K562 (cell line): ENCODE results near the gene RNF151. TPM values are rescaled to one million over a fixed set of nuclear protein-coding genes. Genes with fewer than 3 reads are reported as not detected.
A peak's percentile ranks its signal among the peaks of the same experiment; 100 is the strongest.

Experiments used
- CC2D1A ChIP-seq: fragments of 450-650 bp; IDR thresholded peaks from 2 replicates; pipeline ENCODE4 v1.6.1; 2017; ENCODE audit warnings: mild to moderate bottlenecking
- FIP1L1 ChIP-seq: fragments of 200-400 bp; formaldehyde crosslinking; IDR thresholded peaks from 2 replicates; pipeline ENCODE4 v1.6.1; 2018; ENCODE audit warnings: mild to moderate bottlenecking, low read depth, low read length; ENCODE audit not compliant: poor library complexity, severe bottlenecking
- MLX ChIP-seq, 2 experiments: fragments of 450-650 bp in 1 of 2; sonication (generic) in 1 of 2; formaldehyde crosslinking; conservative IDR thresholded peaks; 2 replicates each; pipeline versions ENCODE4 v1.4.0 to v1.8.1; 2020 to 2022; ENCODE audit warnings: mild to moderate bottlenecking in 1 of 2, missing genetic modification reagents in 1 of 2
- NR0B1 ChIP-seq: fragments of 450-650 bp; IDR thresholded peaks from one replicate; pipeline ENCODE4 v1.6.1; 2018; ENCODE audit warnings: mild to moderate bottlenecking, moderate library complexity; ENCODE audit not compliant: partially characterized antibody
- POLR3A ChIP-seq: IDR thresholded peaks from 2 replicates; pipeline ENCODE4 v1.6.1; 2011; ENCODE audit warnings: borderline replicate concordance, mild to moderate bottlenecking, moderate library complexity; ENCODE audit not compliant: insufficient read length, insufficient read depth; ENCODE audit errors: extremely low read depth
- RBM34 ChIP-seq: fragments of 200-400 bp; formaldehyde crosslinking; IDR thresholded peaks from 2 replicates; pipeline ENCODE4 v1.6.1; 2018; ENCODE audit warnings: low read length, borderline replicate concordance; ENCODE audit not compliant: insufficient read depth
- RBM39 ChIP-seq: fragments of 200-400 bp; formaldehyde crosslinking; optimal IDR thresholded peaks from 2 replicates; pipeline ENCODE3; 2018; ENCODE audit warnings: low read depth, low read length
- RFX7 ChIP-seq: fragments of 250-450 bp; sonication (Bioruptor Pico); IDR thresholded peaks from 2 replicates; pipeline ENCODE4 v1.5.1; 2021; ENCODE audit warnings: mild to moderate bottlenecking
- SRSF9 ChIP-seq: fragments of 200-400 bp; formaldehyde crosslinking; IDR thresholded peaks from 2 replicates; pipeline ENCODE4 v1.6.1; 2017; ENCODE audit warnings: low read depth, low read length, borderline replicate concordance
- YY1 ChIP-seq, 3 experiments: IDR thresholded peaks; 2 replicates each; pipeline ENCODE4 v1.6.1; 2011; ENCODE audit warnings: low read length in 2 of 3, mild to moderate bottlenecking in 2 of 3, moderate library complexity in 2 of 3, borderline replicate concordance in 1 of 3, control low read depth in 1 of 3, low read depth in 1 of 3; ENCODE audit not compliant: insufficient read depth in 3 of 3, insufficient replicate concordance in 2 of 3, control insufficient read depth in 1 of 3, insufficient read length in 1 of 3; ENCODE audit errors: extremely low read depth in 1 of 3
- ZFP36 ChIP-seq: fragments of 150-350 bp; IDR thresholded peaks from 2 replicates; pipeline ENCODE4 v1.6.1; 2018; ENCODE audit warnings: low read length, low read depth; ENCODE audit not compliant: partially characterized antibody
- ZNF3 ChIP-seq: fragments of 250-450 bp; sonication (Bioruptor Pico); IDR thresholded peaks from 2 replicates; pipeline ENCODE4 v1.5.0; 2021; ENCODE audit warnings: mild to moderate bottlenecking, moderate library complexity
- polyA plus RNA-seq, 8 experiments: library from polyadenylated mRNA; depleted of rRNA in 4 of 8; stranded (reverse) in 5 of 8; unstranded in 3 of 8; fragments of >200 nt; fragmentation: Nextera tagmentation in 2 of 8; fragmentation: Illumina TruSeq in 1 of 8; extraction: Ambion mirVana in 2 of 8; extraction: Trizol in 1 of 8; gene quantifications; 2 replicates each; pipeline versions ENCODE4 v1.2.1 to v1.2.3, GENCODE V29; 2011 to 2014; ENCODE audit warnings: inconsistent platforms in 1 of 8, missing spikeins in 1 of 8
- total RNA-seq, 7 experiments: library from RNA; depleted of rRNA in 6 of 7; stranded (reverse); fragments of >200 nt in 6 of 7; fragmentation: Illumina TruSeq in 2 of 7; extraction: Trizol in 2 of 7; gene quantifications; 2 replicates each; pipeline versions ENCODE4 v1.2.1 to v1.2.3, GENCODE V29; 2011 to 2021; ENCODE audit warnings: low replicate concordance in 1 of 7
- TF ChIP-seq, protein P1 (sequence below): fragments of 450-650 bp; IDR thresholded peaks from 2 replicates; pipeline ENCODE4 v1.6.1; 2016; ENCODE audit warnings: antibody characterized with exemption
- TF ChIP-seq, protein P2 (sequence below): sonication (generic); formaldehyde crosslinking; IDR thresholded peaks from 2 replicates; pipeline ENCODE4 v1.8.0; 2022; ENCODE audit warnings: mild to moderate bottlenecking, missing genetic modification reagents, borderline replicate concordance

The RNF151 gene
- total and polyA plus RNA-seq, 9 of the 15 experiments (the other 6 are each of a cell fraction or from before 2014, with no cell fraction given) = not detected

DNA sequence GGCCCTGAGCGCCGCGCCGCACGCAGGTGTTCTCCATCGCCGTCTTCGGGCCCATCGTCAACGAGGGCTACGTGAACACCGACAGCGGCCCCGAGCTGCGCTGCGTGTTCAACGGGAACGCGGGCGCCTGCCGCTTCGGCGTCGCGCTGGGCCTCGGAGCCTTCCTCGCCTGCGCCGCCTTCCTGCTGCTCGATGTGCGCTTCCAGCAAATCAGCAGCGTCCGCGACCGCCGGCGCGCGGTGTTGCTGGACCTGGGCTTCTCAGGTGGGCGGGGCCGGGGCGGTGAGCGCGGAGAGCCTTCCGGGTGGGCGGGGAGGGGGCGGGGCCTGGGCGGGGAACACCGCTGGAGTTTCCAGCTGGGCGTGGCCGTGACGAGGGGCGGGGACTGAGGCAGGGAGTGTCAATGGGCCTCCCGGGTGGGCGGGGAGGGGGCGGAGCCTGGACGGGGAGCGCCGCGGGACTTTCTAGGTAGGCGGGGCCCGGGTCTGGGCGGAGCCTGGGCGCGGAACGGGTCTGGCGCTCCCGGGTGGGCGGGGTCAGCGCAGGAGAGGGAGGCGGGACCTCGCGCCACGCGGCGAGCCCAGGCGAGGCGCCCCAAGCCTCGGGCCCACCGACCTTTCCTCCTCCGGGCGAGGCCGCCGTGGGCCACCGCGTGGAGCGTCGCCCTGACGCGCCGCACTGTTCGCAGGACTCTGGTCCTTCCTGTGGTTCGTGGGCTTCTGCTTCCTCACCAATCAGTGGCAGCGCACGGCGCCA lies 25.5 kb downstream of the RNF151 start (continued):
- no peak for TF ChIP-seq MLX (CRISPR knock-in tag; conservative IDR thresholded peaks at IDR 0.05)
- no peak for TF ChIP-seq FIP1L1
- no peak for TF ChIP-seq SRSF9
- TF ChIP-seq RBM39 = no peak
- TF ChIP-seq ZNF3 (CRISPR knock-in tag) = no peak
- no peak for TF ChIP-seq POLR3A
- TF ChIP-seq RBM34 = 0 out of 2 replicates have a peak, but pooled peaks have one; percentile 77
- no peak for TF ChIP-seq RFX7 (CRISPR knock-in tag)
- TF ChIP-seq, protein P1, sequence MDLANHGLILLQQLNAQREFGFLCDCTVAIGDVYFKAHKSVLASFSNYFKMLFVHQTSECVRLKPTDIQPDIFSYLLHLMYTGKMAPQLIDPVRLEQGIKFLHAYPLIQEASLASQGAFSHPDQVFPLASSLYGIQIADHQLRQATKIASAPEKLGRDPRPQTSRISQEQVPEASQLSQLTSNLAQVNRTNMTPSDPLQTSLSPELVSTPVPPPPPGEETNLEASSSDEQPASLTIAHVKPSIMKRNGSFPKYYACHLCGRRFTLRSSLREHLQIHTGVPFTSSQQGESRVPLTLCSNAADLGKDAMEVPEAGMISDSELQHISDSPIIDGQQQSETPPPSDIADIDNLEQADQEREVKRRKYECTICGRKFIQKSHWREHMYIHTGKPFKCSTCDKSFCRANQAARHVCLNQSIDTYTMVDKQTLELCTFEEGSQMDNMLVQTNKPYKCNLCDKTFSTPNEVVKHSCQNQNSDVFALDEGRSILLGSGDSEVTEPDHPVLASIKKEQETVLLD = no peak
- TF ChIP-seq, protein P2, sequence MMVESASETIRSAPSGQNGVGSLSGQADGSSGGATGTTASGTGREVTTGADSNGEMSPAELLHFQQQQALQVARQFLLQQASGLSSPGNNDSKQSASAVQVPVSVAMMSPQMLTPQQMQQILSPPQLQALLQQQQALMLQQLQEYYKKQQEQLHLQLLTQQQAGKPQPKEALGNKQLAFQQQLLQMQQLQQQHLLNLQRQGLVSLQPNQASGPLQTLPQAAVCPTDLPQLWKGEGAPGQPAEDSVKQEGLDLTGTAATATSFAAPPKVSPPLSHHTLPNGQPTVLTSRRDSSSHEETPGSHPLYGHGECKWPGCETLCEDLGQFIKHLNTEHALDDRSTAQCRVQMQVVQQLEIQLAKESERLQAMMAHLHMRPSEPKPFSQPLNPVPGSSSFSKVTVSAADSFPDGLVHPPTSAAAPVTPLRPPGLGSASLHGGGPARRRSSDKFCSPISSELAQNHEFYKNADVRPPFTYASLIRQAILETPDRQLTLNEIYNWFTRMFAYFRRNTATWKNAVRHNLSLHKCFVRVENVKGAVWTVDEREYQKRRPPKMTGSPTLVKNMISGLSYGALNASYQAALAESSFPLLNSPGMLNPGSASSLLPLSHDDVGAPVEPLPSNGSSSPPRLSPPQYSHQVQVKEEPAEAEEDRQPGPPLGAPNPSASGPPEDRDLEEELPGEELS (CRISPR knock-in tag) = no peak
- TF ChIP-seq NR0B1 = no peak
- TF ChIP-seq CC2D1A = no peak
- no peak for TF ChIP-seq ZFP36
- TF ChIP-seq YY1 (IDR thresholded peaks at IDR 0.05; ENCODE audit: borderline replicate concordance in 1 of 3, control insufficient read depth in 1 of 3, extremely low read depth in 1 of 3, insufficient read depth in 3 of 3, insufficient read length in 1 of 3, insufficient replicate concordance in 2 of 3, low read depth in 1 of 3, low read length in 2 of 3) = peak in 1 of 3 experiments; percentile 18
